Body of pancreas (tissue), 4 donors: ENCODE data around the gene ANKRD66.

Experiments
- CTCF ChIP-seq, 7 experiments: fragments of 450-650 bp in 4 of 7; fragments of 200-600 bp in 3 of 7; sonication (generic) in 3 of 7; IDR thresholded peaks; one replicate each; pipeline ENCODE4 v1.5.1; 2016 to 2019; ENCODE audit warnings: antibody characterized with exemption in 7 of 7
- POLR2A ChIP-seq, 3 donors: fragments of 450-650 bp; IDR thresholded peaks; one replicate each; pipeline ENCODE4 v1.6.1; 2016; ENCODE audit warnings: antibody characterized with exemption in 3 of 3, mild to moderate bottlenecking in 2 of 3

GRCh38 chr6:46787871-46788540 is 41.3 kb downstream of the ANKRD66 start:
- TF ChIP-seq CTCF (IDR thresholded peaks at IDR 0.05) (no peak), POLR2A (IDR thresholded peaks at IDR 0.05) (no peak)
